GM12878 (cell line): ENCODE data around the gene MRPL32. TPM values are rescaled to one million over a fixed set of nuclear protein-coding genes. Genes with fewer than 3 reads are reported as not detected.

ENCODE experiments used
- ATAC-seq: fragments of 200-7000 bp; cut with Tn5 transposase; 3 replicates; pipeline ENCODE4 v1.9.1; 2020; ENCODE audit warnings: mild to moderate bottlenecking, moderate library complexity
- BruUV-seq: library from RNA; stranded (reverse); fragments of 400-500 nt; replicated peaks from 2 replicates; lab custom pipeline; 2021; lab: Mats Ljungman, UMichigan
- CTCF ChIA-PET: fragments of 300-600 bp; sonication (Branson Sonifier 250); formaldehyde crosslinking; extraction: SDS; loops from one replicate; lab custom pipeline; 2021; ENCODE audit warnings: inconsistent platforms; lab: Yijun Ruan, JAX
- POLR2A ChIA-PET: fragments of 350-600 bp; formaldehyde crosslinking; extraction: SDS; loops from one replicate; lab custom pipeline; 2021; ENCODE audit warnings: inconsistent platforms; lab: Charles Lee
- RAD21 ChIA-PET: fragments of 300-600 bp; sonication (Branson Sonifier 250); formaldehyde crosslinking; loops from one replicate; lab custom pipeline; 2023; ENCODE audit warnings: antibody characterized with exemption; ENCODE audit not compliant: unreplicated experiment; lab: Charles Lee
- SMC1A ChIA-PET: fragments of 300-600 bp; sonication (Branson Sonifier 250); formaldehyde crosslinking; loops from one replicate; lab custom pipeline; 2023; ENCODE audit not compliant: unreplicated experiment, uncharacterized antibody; lab: Charles Lee
- DNase-seq: peaks from one replicate; pipeline ENCODE4 v3.0.0-alpha.2; 2011; ENCODE audit warnings: low read depth, low spot score
- FAIRE-seq: peaks from 3 replicates; lab custom pipeline; 2011; peaks lifted over from hg19 to GRCh38; lab: Jason Lieb, UNC
- H2AFZ ChIP-seq: 2 replicates; pipeline ENCODE4 v1.6.0; 2011; ENCODE audit warnings: low read depth, low read length, control low read depth; ENCODE audit not compliant: control insufficient read depth
- H3K27ac ChIP-seq: 2 replicates; pipeline ENCODE4 v1.5.1; 2011; ENCODE audit warnings: control low read depth; ENCODE audit not compliant: control insufficient read depth, insufficient read depth
- H3K27me3 ChIP-seq, 2 experiments: replicated peaks in 1 of 2; 2 replicates each; pipeline versions ENCODE4 v1.6.0 to v1.6.1; 2011; ENCODE audit warnings: low read length in 1 of 2; ENCODE audit not compliant: control insufficient read depth in 2 of 2, insufficient read depth in 2 of 2
- H3K36me3 ChIP-seq, 2 experiments: 2 replicates each; pipeline ENCODE4 v1.5.1; 2011; ENCODE audit warnings: low read length in 1 of 2; ENCODE audit not compliant: control insufficient read depth in 2 of 2, insufficient read depth in 2 of 2
- H3K4me1 ChIP-seq: 2 replicates; pipeline ENCODE4 v1.6.1; 2011; ENCODE audit warnings: mild to moderate bottlenecking, low read length, moderate library complexity, mixed read lengths; ENCODE audit not compliant: control insufficient read depth, insufficient read depth
- H3K4me2 ChIP-seq: 2 replicates; pipeline ENCODE4 v1.6.0; 2011; ENCODE audit warnings: control low read depth; ENCODE audit not compliant: control insufficient read depth, insufficient read depth
- H3K4me3 ChIP-seq: fragments of 200-600 bp; sonication (generic); 2 replicates; pipeline ENCODE4 v1.5.1; 2016
- H3K79me2 ChIP-seq: 2 replicates; pipeline ENCODE4 v1.6.0; 2011; ENCODE audit warnings: low read length; ENCODE audit not compliant: control insufficient read depth, insufficient read depth
- H3K9ac ChIP-seq: 2 replicates; pipeline ENCODE4 v1.8.0; 2011; ENCODE audit warnings: low read length, control low read depth, mixed read lengths; ENCODE audit not compliant: control insufficient read depth, insufficient read depth
- H3K9me3 ChIP-seq: replicated peaks from 3 replicates; pipeline ENCODE4 v1.5.1; 2011; ENCODE audit warnings: mild to moderate bottlenecking, low read length; ENCODE audit not compliant: control insufficient read depth, insufficient read depth
- H4K20me1 ChIP-seq: 2 replicates; pipeline ENCODE4 v1.6.0; 2011; ENCODE audit not compliant: control insufficient read depth, insufficient read depth
- BHLHE40 ChIP-seq, 2 experiments: fragments of 450-650 bp in 1 of 2; IDR thresholded peaks; 2 replicates each; pipeline ENCODE4 v1.6.1; 2011 to 2017; ENCODE audit warnings: low read depth in 2 of 2, borderline replicate concordance in 1 of 2, improper control_type of control experiment in 1 of 2, low read length in 1 of 2, mild to moderate bottlenecking in 1 of 2
- CREM ChIP-seq: IDR thresholded peaks from 2 replicates; pipeline ENCODE4 v1.6.1; 2014; ENCODE audit warnings: antibody characterized with exemption, low read depth
- FOS ChIP-seq: IDR thresholded peaks from 3 replicates; pipeline ENCODE4 v1.6.1; 2011; ENCODE audit warnings: borderline replicate concordance; ENCODE audit not compliant: insufficient read length; ENCODE audit errors: extremely low read depth
- FOXK2 ChIP-seq: fragments of 450-650 bp; IDR thresholded peaks from 2 replicates; pipeline ENCODE4 v1.6.1; 2017; ENCODE audit warnings: mild to moderate bottlenecking, moderate library complexity
- FOXM1 ChIP-seq: IDR thresholded peaks from 2 replicates; pipeline ENCODE4 v1.6.1; 2012; ENCODE audit warnings: low read depth, mild to moderate bottlenecking, inconsistent platforms, low read length, moderate library complexity
- KLF5 ChIP-seq: fragments of 450-650 bp; IDR thresholded peaks from 2 replicates; pipeline ENCODE4 v1.6.1; 2014; ENCODE audit warnings: mild to moderate bottlenecking; ENCODE audit not compliant: partially characterized antibody
- NR2F1 ChIP-seq: fragments of 450-650 bp; conservative IDR thresholded peaks from 2 replicates; pipeline ENCODE4 v1.6.1; 2017; ENCODE audit warnings: mild to moderate bottlenecking
- NRF1 ChIP-seq: conservative IDR thresholded peaks from 2 replicates; pipeline ENCODE4 v1.6.1; 2011; ENCODE audit warnings: mild to moderate bottlenecking, low read depth, low read length, improper control_type of control experiment
- POU2F2 ChIP-seq: IDR thresholded peaks from 3 replicates; pipeline ENCODE4 v1.6.1; 2011; ENCODE audit warnings: low read depth, mild to moderate bottlenecking, low read length, borderline replicate concordance
- SREBF1 ChIP-seq: IDR thresholded peaks from 2 replicates; pipeline ENCODE4 v1.6.1; 2012; ENCODE audit warnings: mild to moderate bottlenecking, low read length
- STAT3 ChIP-seq: IDR thresholded peaks from 2 replicates; pipeline ENCODE4 v1.6.1; 2011; ENCODE audit warnings: low read depth, low read length, improper control_type of control experiment
- TARDBP ChIP-seq: IDR thresholded peaks from 2 replicates; pipeline ENCODE4 v1.6.1; 2016; ENCODE audit warnings: borderline replicate concordance
- ZNF274 ChIP-seq: IDR thresholded peaks from one replicate; pipeline ENCODE4 v1.8.0; 2011; ENCODE audit not compliant: insufficient read length, insufficient read depth
- WGBS: methylation state at CpG from one replicate; pipeline ENCODE4 v1.1.6; 2016; ENCODE audit warnings: low lambda C conversion rate; ENCODE audit not compliant: insufficient replicate concordance, insufficient coverage; ENCODE audit errors: missing lambda C conversion rate; 5-methylcytosine and 5-hydroxymethylcytosine counted together
- in situ Hi-C: fragments of 300-500 bp; cut with MboI; formaldehyde crosslinking; loops from 9 replicates; pipeline ENCODE4 v1.14.3; 2018; ENCODE audit warnings: mixed read lengths
- intact Hi-C: fragments of 100-400 bp; cut with micrococcal nuclease; formaldehyde crosslinking; loops from one replicate; pipeline ENCODE4 v1.14.2; 2022; ENCODE audit not compliant: unreplicated experiment
- polyA plus RNA-seq, 11 experiments: library from polyadenylated mRNA; depleted of rRNA in 4 of 11; unstranded in 6 of 11; stranded (reverse) in 5 of 11; fragments of >200 nt; fragmentation: Nextera tagmentation in 4 of 11; fragmentation: Illumina TruSeq in 1 of 11; extraction: Ambion mirVana in 4 of 11; extraction: Trizol in 1 of 11; gene quantifications; 1 replicate in 1 of 11; 2 replicates in 10 of 11; pipeline versions ENCODE4 v1.2.1 to v1.2.3, GENCODE V29; 2011 to 2016; ENCODE audit warnings: inconsistent platforms in 2 of 11, missing spikeins in 2 of 11, low read depth in 1 of 11
- total RNA-seq, 4 experiments: library from RNA; depleted of rRNA in 3 of 4; stranded (reverse); fragments of >200 nt in 3 of 4; fragmentation: Illumina TruSeq in 1 of 4; extraction: Trizol in 1 of 4; gene quantifications; 2 replicates each; pipeline versions ENCODE4 v1.2.1 to v1.2.3, GENCODE V29; 2013 to 2021
- TF ChIP-seq, protein P1 (sequence below): fragments of 450-650 bp; IDR thresholded peaks from 2 replicates; pipeline ENCODE4 v1.6.1; 2016; ENCODE audit warnings: mild to moderate bottlenecking
- TF ChIP-seq, protein P2 (sequence below): fragments of 450-650 bp; IDR thresholded peaks from 2 replicates; pipeline ENCODE4 v1.6.1; 2017; ENCODE audit warnings: antibody characterized with exemption, mild to moderate bottlenecking, moderate library complexity
- TF ChIP-seq, protein P3 (sequence below): fragments of 450-650 bp; IDR thresholded peaks from 2 replicates; pipeline ENCODE4 v1.6.1; 2017; ENCODE audit warnings: mild to moderate bottlenecking

MRPL32 gene
- total and polyA plus RNA-seq, 10 of the 15 experiments (the other 5 are each of a cell fraction or from before 2014, with no cell fraction given): 65.3 to 339 (median 112) TPM

DNA sequence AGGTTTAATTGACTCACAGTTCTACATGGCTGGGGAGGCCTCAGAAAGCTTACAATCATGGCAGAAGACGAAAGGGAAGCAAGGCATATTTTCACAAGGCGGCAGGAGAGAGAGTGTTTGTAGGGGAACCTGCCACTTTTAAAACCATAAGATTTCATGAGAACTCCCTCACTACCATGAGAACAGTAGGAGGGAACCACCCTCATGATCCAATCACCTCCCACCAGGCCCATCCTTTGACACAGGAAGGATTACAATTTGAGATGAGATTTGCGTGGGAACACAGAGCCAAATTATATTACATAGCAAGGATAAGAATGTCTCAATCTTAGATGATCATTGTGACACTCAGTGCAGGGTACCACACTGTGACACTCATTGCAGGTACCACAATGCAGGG, 44.2 kb downstream of the MRPL32 start:
- DNase-seq: no peak
- TF ChIP-seq, protein P1, sequence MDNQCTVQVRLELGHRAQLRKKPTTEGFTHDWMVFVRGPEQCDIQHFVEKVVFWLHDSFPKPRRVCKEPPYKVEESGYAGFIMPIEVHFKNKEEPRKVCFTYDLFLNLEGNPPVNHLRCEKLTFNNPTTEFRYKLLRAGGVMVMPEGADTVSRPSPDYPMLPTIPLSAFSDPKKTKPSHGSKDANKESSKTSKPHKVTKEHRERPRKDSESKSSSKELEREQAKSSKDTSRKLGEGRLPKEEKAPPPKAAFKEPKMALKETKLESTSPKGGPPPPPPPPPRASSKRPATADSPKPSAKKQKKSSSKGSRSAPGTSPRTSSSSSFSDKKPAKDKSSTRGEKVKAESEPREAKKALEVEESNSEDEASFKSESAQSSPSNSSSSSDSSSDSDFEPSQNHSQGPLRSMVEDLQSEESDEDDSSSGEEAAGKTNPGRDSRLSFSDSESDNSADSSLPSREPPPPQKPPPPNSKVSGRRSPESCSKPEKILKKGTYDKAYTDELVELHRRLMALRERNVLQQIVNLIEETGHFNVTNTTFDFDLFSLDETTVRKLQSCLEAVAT: no peak
- TF ChIP-seq, protein P2, sequence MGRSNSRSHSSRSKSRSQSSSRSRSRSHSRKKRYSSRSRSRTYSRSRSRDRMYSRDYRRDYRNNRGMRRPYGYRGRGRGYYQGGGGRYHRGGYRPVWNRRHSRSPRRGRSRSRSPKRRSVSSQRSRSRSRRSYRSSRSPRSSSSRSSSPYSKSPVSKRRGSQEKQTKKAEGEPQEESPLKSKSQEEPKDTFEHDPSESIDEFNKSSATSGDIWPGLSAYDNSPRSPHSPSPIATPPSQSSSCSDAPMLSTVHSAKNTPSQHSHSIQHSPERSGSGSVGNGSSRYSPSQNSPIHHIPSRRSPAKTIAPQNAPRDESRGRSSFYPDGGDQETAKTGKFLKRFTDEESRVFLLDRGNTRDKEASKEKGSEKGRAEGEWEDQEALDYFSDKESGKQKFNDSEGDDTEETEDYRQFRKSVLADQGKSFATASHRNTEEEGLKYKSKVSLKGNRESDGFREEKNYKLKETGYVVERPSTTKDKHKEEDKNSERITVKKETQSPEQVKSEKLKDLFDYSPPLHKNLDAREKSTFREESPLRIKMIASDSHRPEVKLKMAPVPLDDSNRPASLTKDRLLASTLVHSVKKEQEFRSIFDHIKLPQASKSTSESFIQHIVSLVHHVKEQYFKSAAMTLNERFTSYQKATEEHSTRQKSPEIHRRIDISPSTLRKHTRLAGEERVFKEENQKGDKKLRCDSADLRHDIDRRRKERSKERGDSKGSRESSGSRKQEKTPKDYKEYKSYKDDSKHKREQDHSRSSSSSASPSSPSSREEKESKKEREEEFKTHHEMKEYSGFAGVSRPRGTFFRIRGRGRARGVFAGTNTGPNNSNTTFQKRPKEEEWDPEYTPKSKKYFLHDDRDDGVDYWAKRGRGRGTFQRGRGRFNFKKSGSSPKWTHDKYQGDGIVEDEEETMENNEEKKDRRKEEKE: no peak
- TF ChIP-seq BHLHE40 (IDR thresholded peaks at IDR 0.05; ENCODE audit: borderline replicate concordance in 1 of 2, low read depth in 2 of 2, low read length in 1 of 2) (no peak), NR2F1 (no peak), POU2F2 (no peak), SREBF1 (no peak), CREM (no peak), ZNF274 (no peak), STAT3 (no peak), FOXM1 (no peak), FOS (no peak), NRF1 (no peak), FOXK2 (no peak), KLF5 (no peak), TARDBP (no peak)
- TF ChIP-seq, protein P3, sequence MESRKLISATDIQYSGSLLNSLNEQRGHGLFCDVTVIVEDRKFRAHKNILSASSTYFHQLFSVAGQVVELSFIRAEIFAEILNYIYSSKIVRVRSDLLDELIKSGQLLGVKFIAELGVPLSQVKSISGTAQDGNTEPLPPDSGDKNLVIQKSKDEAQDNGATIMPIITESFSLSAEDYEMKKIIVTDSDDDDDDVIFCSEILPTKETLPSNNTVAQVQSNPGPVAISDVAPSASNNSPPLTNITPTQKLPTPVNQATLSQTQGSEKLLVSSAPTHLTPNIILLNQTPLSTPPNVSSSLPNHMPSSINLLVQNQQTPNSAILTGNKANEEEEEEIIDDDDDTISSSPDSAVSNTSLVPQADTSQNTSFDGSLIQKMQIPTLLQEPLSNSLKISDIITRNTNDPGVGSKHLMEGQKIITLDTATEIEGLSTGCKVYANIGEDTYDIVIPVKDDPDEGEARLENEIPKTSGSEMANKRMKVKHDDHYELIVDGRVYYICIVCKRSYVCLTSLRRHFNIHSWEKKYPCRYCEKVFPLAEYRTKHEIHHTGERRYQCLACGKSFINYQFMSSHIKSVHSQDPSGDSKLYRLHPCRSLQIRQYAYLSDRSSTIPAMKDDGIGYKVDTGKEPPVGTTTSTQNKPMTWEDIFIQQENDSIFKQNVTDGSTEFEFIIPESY: no peak
- no peak for ATAC-seq
- ChIA-PET CTCF (no interaction called here), SMC1A (no interaction called here), RAD21 (no interaction called here), POLR2A (no interaction called here)
- Histone ChIP-seq H3K4me1 (no peaks in the 10 kb centered on the region), H3K4me2 (no peak overlapping the region), H3K27ac (no peak overlapping the region), H3K36me3 (no peaks in the 10 kb centered on the region), H3K27me3 (no peaks in the 10 kb centered on the region), H3K9me3 (no peaks in the 10 kb centered on the region; the same call in 2 of the 3 replicates), H2AFZ (no peak overlapping the region), H3K9ac (no peak overlapping the region), H3K4me3 (no peak overlapping the region), H4K20me1 (no peaks in the 10 kb centered on the region), H3K79me2 (no peaks in the 10 kb centered on the region)
- WGBS: 69% methylated on average over 3 of the region's 3 CpGs
- no TSS peak for BruUV-seq
- in situ Hi-C loops: no loop called here
- no peak for FAIRE-seq
- intact Hi-C loops: no loop called here
